Measurements from ENCODE around the gene MIB2. TPM values are rescaled to one million over a fixed set of nuclear protein-coding genes. Genes with fewer than 3 reads are reported as not detected.

Gene MIB2
- total RNA-seq, 4 donors from 2014 or later = 94.2 to 346 (median 224) TPM

- Histone ChIP-seq H3K27me3 (no peaks in the 10 kb centered on the region), H3K36me3 (no peaks in the 10 kb centered on the region), H3K9me3 (no peaks in the 10 kb centered on the region), H3K27ac (no peak overlapping the region), H3K4me1 (peaks cover 0 to 11% (median 7%) of the 10 kb centered on the region in 4 donors), H3K4me3 (no peak overlapping the region)
- in situ Hi-C loops (cut with MboI; ENCODE audit: low pct_ligation_motif_present in 1 of 4, low pct_unique_long_range_greater_than_20kb in 1 of 4, low sequenced_read_pairs in 3 of 4) = no loop called here
- 95 to 100% methylated on average over 3 to 33 of the region's 33 CpGs for WGBS, 2 donors (ENCODE audit: low coverage in 1 of 2)
- TF ChIP-seq EP300 (IDR thresholded peaks at IDR 0.05; ENCODE audit: low read depth) = no peak
- TF ChIP-seq POLR2A (IDR thresholded peaks at IDR 0.05) = no peak
- DNase-seq = no peak
- intact Hi-C loops (cut with DNase I; ENCODE audit: low total_unique reads) = no loop called here
Observed at GRCh38 chr1:1623181-1623630, 7.9 kb downstream of the MIB2 start.

- H3K4me3 ChIP-seq = no peak overlapping the region
- peaks cover 0 to 11% (median 7%) of the 10 kb centered on the region in 4 donors for H3K4me1 ChIP-seq
- intact Hi-C loops (cut with DNase I; ENCODE audit: low total_unique reads) (no loop called here), in situ Hi-C loops (cut with MboI; ENCODE audit: low pct_ligation_motif_present in 1 of 4, low pct_unique_long_range_greater_than_20kb in 1 of 4, low sequenced_read_pairs in 3 of 4) (no loop called here)
- no peaks in the 10 kb centered on the region for H3K9me3 ChIP-seq
- H3K27me3 ChIP-seq = no peaks in the 10 kb centered on the region
- no peak for DNase-seq
- no peak overlapping the region for H3K27ac ChIP-seq
- no peaks in the 10 kb centered on the region for H3K36me3 ChIP-seq
- WGBS, 2 donors (ENCODE audit: low coverage in 1 of 2) = 97% methylated on average over 44 of the region's 51 CpGs; no CpG with 5 or more reads in 1 of the 2 donors
- TF ChIP-seq POLR2A (IDR thresholded peaks at IDR 0.05) = no peak
- no peak for TF ChIP-seq EP300 (IDR thresholded peaks at IDR 0.05; ENCODE audit: low read depth)
- no peak for TF ChIP-seq POLR2AphosphoS5 (IDR thresholded peaks at IDR 0.05)
- no peak for TF ChIP-seq CTCF (IDR thresholded peaks at IDR 0.05)
Observed at GRCh38 chr1:1623631-1624442, 8.5 kb downstream of the MIB2 start.

GRCh38 chr1:1624443-1625403 lies 9.4 kb downstream of the MIB2 start:
- intact Hi-C loops (cut with DNase I; ENCODE audit: low total_unique reads) = no loop called here
- Histone ChIP-seq H3K27ac (no peak overlapping the region), H3K36me3 (no peaks in the 10 kb centered on the region), H3K9me3 (no peaks in the 10 kb centered on the region), H3K4me1 (peaks cover 0 to 11% (median 7%) of the 10 kb centered on the region in 4 donors), H3K4me3 (no peak overlapping the region), H3K27me3 (peaks cover 5% of the 10 kb centered on the region)
- WGBS, 2 donors (ENCODE audit: low coverage in 1 of 2) = 89% methylated on average over 30 of the region's 38 CpGs; no CpG with 5 or more reads in 1 of the 2 donors
- in situ Hi-C loops (cut with MboI; ENCODE audit: low pct_ligation_motif_present in 1 of 4, low pct_unique_long_range_greater_than_20kb in 1 of 4, low sequenced_read_pairs in 3 of 4) = no loop called here
- TF ChIP-seq CTCF (IDR thresholded peaks at IDR 0.05) (no peak), POLR2A (IDR thresholded peaks at IDR 0.05) (no peak), EP300 (IDR thresholded peaks at IDR 0.05; ENCODE audit: low read depth) (no peak), POLR2AphosphoS5 (IDR thresholded peaks at IDR 0.05) (no peak)
- no peak for DNase-seq

- H3K9me3 ChIP-seq = no peaks in the 10 kb centered on the region
- no peak overlapping the region for H3K4me3 ChIP-seq
- in situ Hi-C loops (cut with MboI; ENCODE audit: low pct_ligation_motif_present in 1 of 4, low pct_unique_long_range_greater_than_20kb in 1 of 4, low sequenced_read_pairs in 3 of 4) = no loop called here
- H3K27ac ChIP-seq = no peak overlapping the region
- TF ChIP-seq POLR2A (IDR thresholded peaks at IDR 0.05) = no peak
- no peak for TF ChIP-seq POLR2AphosphoS5 (IDR thresholded peaks at IDR 0.05)
- no peak for TF ChIP-seq EP300 (IDR thresholded peaks at IDR 0.05; ENCODE audit: low read depth)
- no peak for TF ChIP-seq CTCF (IDR thresholded peaks at IDR 0.05)
- peaks cover 9% of the 10 kb centered on the region for H3K27me3 ChIP-seq
- WGBS, 2 donors (ENCODE audit: low coverage in 1 of 2) = 93% methylated on average over 28 of the region's 28 CpGs; no CpG with 5 or more reads in 1 of the 2 donors
- DNase-seq = no peak
- intact Hi-C loops (cut with DNase I; ENCODE audit: low total_unique reads) = no loop called here
- no peaks in the 10 kb centered on the region for H3K36me3 ChIP-seq
- H3K4me1 ChIP-seq = peaks cover 0 to 11% (median 10%) of the 10 kb centered on the region in 4 donors
Observed at GRCh38 chr1:1625404-1625775, 10.1 kb downstream of the MIB2 start.

Data from transverse colon (tissue), 4 donors.